GM21529 (cell line): ENCODE results near the gene SGMS2.

Source experiments
- ATAC-seq: cut with Tn5 transposase; IDR thresholded peaks from one replicate; pipeline ENCODE4 v1.9.1; 2021; ENCODE audit not compliant: unreplicated experiment

SGMS2 gene

GRCh38 chr4:107828315-107829090 is 3.8 kb downstream of the SGMS2 start:
- no peak for ATAC-seq

DNA sequence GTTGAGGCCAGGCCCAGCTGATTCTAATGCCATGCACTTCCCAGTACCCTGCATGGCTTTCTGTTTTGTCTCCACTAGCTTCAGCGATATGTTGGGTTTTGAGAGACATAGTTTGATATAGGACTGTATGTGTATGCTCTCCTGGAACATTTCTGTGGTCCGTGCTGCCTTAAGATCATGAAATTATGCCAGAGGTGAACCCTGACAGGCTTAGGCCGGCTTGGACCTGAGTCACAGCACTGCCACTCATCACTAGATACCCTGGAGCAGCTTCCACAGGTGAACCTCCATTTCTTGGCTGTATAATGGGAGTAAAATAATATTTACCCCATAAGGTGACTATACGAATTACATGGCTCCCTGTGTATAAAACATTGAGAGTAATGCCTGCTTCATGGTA is 6.4 kb downstream of the SGMS2 start:
- ATAC-seq = no peak

- ATAC-seq = no peak
Measured at GRCh38 chr4:107832275-107832807, 7.6 kb downstream of the SGMS2 start.

- ATAC-seq = no peak
Measured at GRCh38 chr4:107834241-107834794, 9.6 kb downstream of the SGMS2 start.

DNA sequence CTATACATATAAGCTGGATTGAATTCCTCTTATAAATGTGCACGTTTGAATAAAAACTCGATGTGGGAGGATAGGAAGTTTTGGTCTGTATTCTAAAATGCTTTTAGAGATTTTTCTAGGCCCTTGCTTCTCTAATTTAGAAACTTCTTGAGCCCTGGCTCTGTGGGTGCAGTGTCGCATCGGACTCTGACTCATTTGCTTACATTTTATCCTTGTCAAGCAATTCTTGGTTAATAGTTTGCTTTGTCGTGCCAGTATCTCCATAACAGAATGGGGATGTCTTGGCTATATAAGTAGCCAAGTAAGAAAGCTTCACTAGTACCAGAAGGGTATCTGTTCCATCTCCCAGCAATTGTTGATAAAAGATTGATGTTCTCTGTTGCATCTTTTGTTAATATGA is 10.7 kb downstream of the SGMS2 start:
- ATAC-seq = no peak

DNA sequence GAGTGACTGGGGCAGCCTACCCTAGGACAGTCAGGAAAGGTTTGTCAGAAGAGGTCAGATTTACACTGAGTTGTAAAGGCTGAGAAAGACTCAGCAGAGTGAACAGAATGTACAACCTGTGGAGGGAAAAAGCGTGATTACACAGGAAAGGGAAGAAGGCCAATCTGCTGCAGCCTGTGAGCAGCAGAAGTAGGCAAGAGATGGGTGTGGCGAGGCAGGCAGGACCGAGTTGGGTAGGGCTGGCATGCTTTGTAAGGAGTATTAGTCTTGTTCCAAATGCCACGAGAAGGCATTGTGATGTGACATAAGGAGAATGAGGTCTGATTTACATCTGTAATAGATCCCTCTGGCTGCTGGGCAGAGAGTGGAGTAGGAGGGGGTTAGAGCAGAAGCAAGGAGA is 12.6 kb downstream of the SGMS2 start:
- ATAC-seq = no peak

DNA sequence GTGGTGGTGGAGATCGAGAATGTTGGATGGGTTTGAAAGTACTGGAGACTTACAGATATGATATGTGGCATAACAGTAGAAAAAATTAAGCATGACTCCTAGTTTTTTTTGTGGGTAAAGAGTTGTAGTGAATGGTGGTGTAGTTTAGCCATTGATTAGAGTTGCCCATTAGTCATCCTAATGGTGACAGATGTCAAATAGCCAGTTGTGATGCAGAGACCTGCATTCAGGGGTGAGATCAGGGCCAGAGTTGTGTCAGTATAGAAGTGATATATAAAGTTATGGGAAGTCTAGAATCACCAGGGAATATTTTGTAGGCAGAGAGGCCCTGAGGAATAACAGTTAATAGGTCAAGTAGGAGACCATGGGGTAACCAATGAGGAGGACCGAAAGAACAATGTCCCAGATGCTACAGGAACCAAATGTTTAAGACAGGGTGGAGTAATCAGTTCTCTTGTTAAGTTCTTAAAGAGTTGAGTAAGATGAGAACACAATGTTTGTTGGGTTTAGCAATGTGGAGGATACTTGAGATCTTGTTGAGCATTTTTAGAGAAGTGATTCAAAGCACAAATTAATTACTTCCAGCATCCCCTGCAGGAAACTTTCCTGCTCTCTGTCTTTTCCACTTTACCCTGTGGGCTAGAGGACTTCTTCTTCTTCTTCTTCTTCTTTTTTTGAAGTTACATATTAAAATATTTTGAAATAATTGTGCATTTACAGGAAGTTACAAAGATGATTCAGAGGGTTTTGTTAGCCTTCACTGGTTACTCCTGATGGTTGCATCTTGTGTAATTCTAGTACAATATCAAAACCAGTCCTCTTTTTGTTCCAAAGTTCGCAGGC is 13.3 kb downstream of the SGMS2 start:
- ATAC-seq = no peak

DNA sequence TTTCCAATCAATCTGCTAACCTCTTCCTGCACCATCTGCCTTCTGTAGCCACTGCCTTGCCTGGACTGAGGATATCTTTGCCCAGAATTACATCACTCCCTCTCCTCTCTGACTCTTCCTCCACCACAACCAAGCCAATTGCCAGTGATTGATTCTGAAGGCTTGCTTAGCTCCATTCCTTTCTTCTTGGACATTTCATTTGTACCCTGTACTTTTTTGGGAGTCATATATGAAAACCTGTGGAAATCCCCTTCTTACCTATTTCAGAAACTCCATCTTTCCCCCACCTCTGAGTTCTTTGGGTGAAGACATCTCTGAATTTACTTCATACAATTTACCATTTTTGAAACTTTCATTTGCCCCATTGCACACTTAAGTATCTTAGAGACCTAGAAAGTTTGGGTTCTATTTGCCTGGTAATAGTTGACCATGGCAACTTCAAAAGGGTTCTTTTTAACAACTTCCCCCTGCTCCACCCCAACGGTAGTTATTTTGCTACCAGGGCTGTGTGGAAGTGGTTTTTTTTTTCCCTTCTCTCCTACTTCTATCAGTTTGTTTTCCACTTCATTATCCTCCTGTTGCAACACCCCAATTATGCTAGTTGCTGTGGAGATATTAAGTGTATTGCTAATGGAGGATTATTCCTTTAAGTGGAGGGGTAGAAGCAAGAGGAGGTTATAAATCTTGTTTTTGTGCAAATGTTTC is 14.3 kb downstream of the SGMS2 start:
- ATAC-seq = no peak

DNA sequence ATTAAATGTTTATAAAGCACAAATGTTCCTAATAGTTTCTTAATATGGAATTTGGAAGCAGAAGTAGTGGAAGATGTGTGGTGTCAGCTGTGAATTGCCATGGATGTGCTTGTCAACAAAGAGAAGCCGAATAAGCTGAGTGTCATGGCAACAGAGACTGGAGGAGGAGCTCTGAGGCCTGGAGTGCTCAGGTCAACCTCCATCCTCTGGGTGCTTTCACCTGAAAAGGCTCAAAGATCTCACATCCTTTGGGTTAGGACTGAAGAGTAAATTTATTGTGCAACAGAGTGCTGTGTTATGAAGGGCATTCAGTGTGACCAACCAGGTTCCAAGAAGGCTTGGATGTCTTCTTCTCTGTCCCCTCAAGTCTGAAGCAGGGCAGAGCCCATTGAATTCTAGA is 18.7 kb downstream of the SGMS2 start:
- ATAC-seq = no peak

DNA sequence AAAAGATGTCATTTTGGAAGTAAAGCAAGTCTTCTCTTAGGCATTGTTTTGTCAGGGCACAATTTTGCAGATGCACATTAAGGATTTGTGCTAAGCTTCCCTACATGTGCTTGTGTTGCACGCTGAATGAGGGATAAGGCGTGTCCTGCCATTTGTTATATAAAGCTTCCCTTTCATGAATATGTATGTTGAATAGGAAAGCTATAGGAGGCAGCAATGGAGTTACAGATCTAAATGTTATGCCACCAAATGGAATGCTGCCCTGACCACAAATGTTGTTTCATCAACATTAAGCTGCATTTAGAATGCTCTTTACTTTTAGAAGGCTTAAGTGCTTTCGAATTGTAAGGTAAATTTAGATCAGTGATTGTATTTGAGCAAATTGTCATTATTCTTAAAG is 20.9 kb downstream of the SGMS2 start:
- no peak for ATAC-seq

GRCh38 chr4:107850438-107850837 is 25.7 kb downstream of the SGMS2 start:
- ATAC-seq = no peak

- no peak for ATAC-seq
Measured at GRCh38 chr4:107853444-107854355, 29.0 kb downstream of the SGMS2 start.

- ATAC-seq = no peak
Measured at GRCh38 chr4:107854356-107855022, 29.8 kb downstream of the SGMS2 start.

GRCh38 chr4:107855723-107856122 is 31.0 kb downstream of the SGMS2 start:
- no peak for ATAC-seq

GRCh38 chr4:107856901-107857300 is 32.2 kb downstream of the SGMS2 start:
- ATAC-seq = no peak

DNA sequence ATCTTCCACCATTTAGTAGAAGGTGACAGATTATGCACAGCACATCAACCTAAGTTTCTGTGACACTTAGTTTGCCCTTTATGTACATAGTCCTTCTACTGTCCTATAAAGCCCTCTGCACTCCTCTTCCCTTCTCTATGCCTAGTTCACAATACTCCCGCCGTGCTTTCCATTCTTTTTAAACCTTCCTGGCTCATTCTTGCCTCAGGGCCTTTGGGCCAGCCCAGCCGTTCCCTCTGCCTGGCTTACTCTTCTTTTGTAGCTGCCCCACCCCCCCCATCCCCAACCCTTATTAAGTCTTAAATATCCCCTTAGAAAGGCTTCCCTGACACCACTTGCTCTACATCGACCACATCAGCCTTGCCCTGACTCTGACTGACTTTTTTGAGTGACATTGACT is 33.0 kb downstream of the SGMS2 start:
- ATAC-seq = no peak

DNA sequence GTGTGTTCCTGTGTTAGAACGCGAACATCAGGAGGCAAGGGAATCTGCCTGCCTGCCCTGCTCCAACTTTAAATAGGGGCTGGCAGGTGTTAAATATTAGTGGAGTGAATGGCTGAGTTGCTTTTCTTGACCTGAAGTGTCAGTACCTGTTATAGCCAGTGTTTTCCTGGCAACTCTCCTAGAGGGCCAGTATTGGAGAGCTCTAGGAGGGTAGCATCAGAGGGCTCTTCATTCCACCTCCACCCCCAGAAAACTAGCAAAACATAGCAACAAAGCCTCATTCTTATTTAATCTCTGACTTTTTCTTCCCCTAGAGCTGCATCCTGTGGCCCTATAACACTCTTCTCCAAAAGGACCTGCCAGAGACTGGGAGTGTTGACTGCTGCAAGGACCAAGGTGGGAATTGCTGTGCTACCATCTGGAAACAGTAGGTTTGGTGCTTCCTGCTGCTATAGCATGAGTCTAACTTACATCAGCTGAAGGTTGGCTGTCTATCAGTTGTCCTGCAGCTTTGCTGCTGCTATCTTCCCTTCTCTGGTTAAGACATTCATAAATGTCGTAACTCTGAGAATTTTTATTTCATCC is 33.5 kb downstream of the SGMS2 start:
- no peak for ATAC-seq

DNA sequence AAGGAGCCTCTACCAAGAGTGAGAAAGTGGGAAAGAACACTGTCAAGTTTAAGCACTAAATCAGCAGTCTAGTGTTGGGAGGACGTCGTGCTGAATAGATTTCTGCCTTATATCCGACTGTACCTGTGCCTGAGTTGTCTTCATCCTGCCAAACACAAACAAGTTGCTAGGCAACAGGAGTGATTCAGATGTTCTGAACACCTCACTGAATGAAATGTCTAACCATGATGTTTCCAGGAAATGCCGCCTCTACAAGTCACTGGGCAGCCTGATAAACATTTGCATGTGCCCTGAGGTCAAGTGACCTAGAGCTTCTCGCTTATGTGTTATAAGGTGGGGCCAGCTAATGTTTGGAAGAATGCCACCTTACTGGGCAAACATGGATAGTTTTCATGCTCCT is 37.9 kb downstream of the SGMS2 start:
- no peak for ATAC-seq

DNA sequence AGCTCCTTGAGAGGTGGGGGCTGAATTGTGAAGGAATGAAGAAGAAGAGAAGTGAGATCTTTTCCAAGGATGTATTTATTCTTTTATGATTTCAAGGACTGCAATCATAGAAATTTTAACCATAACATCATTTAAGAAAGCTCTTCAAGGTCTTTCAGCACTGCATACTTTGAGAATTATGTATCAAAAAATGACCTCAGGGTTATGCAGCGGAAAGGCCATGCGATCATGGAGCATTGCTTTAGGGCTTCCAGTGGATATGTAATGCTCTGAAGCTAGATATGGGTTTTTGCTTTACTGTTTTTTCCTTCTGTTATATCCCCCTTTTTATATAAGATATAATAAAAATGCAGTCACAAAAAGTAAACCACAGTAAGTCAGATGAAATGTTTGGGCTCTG is 38.7 kb downstream of the SGMS2 start:
- no peak for ATAC-seq
